GM23248 (cell line): ENCODE measurements around the gene HS3ST1. TPM values are rescaled to one million over a fixed set of nuclear protein-coding genes. Genes with fewer than 3 reads are reported as not detected.

Source experiments
- DNase-seq: peaks from one replicate; pipeline ENCODE4 v3.0.0-alpha.2; 2015
- H2AFZ ChIP-seq: fragments of 200-600 bp; sonication (generic); 2 replicates; pipeline ENCODE4 v1.6.1; 2016; ENCODE audit warnings: antibody characterized with exemption
- H3F3A ChIP-seq: fragments of 200-600 bp; sonication (generic); 2 replicates; pipeline ENCODE4 v1.6.1; 2016; ENCODE audit warnings: mild to moderate bottlenecking, antibody characterized with exemption, mixed run types; ENCODE audit not compliant: insufficient read depth
- H3K27ac ChIP-seq: fragments of 200-600 bp; sonication (generic); 2 replicates; pipeline ENCODE4 v1.5.1; 2016; ENCODE audit warnings: mild to moderate bottlenecking
- H3K27me3 ChIP-seq: fragments of 200-600 bp; sonication (generic); replicated peaks from 2 replicates; pipeline ENCODE4 v1.6.1; 2016; ENCODE audit warnings: mild to moderate bottlenecking; ENCODE audit not compliant: insufficient read depth
- H3K36me3 ChIP-seq: fragments of 200-600 bp; sonication (generic); 2 replicates; pipeline ENCODE4 v1.6.1; 2016; ENCODE audit warnings: low read depth, mild to moderate bottlenecking
- H3K4me1 ChIP-seq: fragments of 200-600 bp; sonication (generic); 2 replicates; pipeline ENCODE4 v1.6.1; 2016; ENCODE audit warnings: mild to moderate bottlenecking; ENCODE audit not compliant: insufficient read depth
- H3K4me2 ChIP-seq: fragments of 200-600 bp; sonication (generic); one replicate; pipeline ENCODE4 v1.6.1; 2016; ENCODE audit warnings: mild to moderate bottlenecking; ENCODE audit not compliant: unreplicated experiment
- H3K4me3 ChIP-seq: fragments of 200-600 bp; sonication (generic); 2 replicates; pipeline ENCODE4 v1.5.1; 2016; ENCODE audit warnings: mild to moderate bottlenecking
- H3K79me2 ChIP-seq: fragments of 200-600 bp; sonication (generic); 2 replicates; pipeline ENCODE4 v1.6.1; 2016; ENCODE audit warnings: mild to moderate bottlenecking; ENCODE audit not compliant: insufficient read depth
- H3K9ac ChIP-seq: fragments of 200-600 bp; sonication (generic); 2 replicates; pipeline ENCODE4 v1.6.1; 2016; ENCODE audit warnings: mild to moderate bottlenecking
- H3K9me2 ChIP-seq: fragments of 200-600 bp; sonication (generic); 2 replicates; pipeline ENCODE4 v1.6.1; 2016; ENCODE audit warnings: mixed run types, mild to moderate bottlenecking, moderate library complexity; ENCODE audit not compliant: insufficient read depth
- H3K9me3 ChIP-seq: fragments of 200-600 bp; sonication (generic); one replicate; pipeline ENCODE4 v1.6.1; 2017; ENCODE audit warnings: low read depth
- H4K20me1 ChIP-seq: fragments of 200-600 bp; sonication (generic); 2 replicates; pipeline ENCODE4 v1.6.0; 2016; ENCODE audit not compliant: insufficient read depth
- EZH2 ChIP-seq: fragments of 200-600 bp; sonication (generic); IDR thresholded peaks from 2 replicates; pipeline ENCODE4 v1.6.1; 2018; ENCODE audit warnings: antibody characterized with exemption, mild to moderate bottlenecking; ENCODE audit not compliant: insufficient read depth, poor library complexity, severe bottlenecking
- EZH2phosphoT487 ChIP-seq: fragments of 200-600 bp; sonication (generic); IDR thresholded peaks from 2 replicates; pipeline ENCODE4 v1.6.1; 2018; ENCODE audit warnings: antibody characterized with exemption, moderate library complexity, mild to moderate bottlenecking, low read depth; ENCODE audit not compliant: insufficient read depth
- WGBS, 2 experiments: methylation state at CpG; one replicate each; pipeline ENCODE4 v1.1.6; 2015 to 2017; ENCODE audit warnings: low lambda C conversion rate in 2 of 2, low coverage in 1 of 2; ENCODE audit errors: missing lambda C conversion rate in 2 of 2; 5-methylcytosine and 5-hydroxymethylcytosine counted together
- in situ Hi-C: fragments of 300-500 bp; cut with MboI; formaldehyde crosslinking; loops from 2 replicates; pipeline ENCODE4 v1.15.0; 2020
- polyA plus RNA-seq: library from polyadenylated mRNA; unstranded; fragments of >200 nt; fragmentation: Nextera tagmentation; extraction: Ambion mirVana; gene quantifications from 2 replicates; pipeline ENCODE4 v1.2.1, GENCODE V29; 2016
- total RNA-seq: library from RNA; depleted of rRNA; stranded (reverse); fragments of >200 nt; shearing (Covaris generic); gene quantifications from 2 replicates; pipeline ENCODE4 v1.2.3, GENCODE V29; 2014

The HS3ST1 gene
- total and polyA plus RNA-seq, 2 experiments from 2014 or later, result not detected

DNA sequence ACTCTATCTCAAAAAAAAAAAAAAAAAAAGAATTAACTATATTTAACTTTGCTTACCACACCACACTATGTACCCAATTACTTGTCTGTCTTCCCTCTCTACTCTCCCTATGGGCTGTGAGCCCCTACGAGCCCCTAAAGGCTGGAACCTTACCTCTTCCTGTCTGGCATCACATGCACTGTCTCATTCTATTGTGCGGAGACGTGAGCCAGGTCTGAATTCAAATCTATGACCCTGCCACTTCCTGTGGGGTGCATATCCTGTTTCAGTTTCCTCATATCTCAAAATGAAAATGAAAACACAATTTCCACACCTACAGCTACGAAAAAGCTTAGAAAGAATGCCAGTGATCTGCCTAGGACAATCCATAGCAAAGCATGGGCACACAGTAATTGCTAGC, 42.9 kb upstream of the HS3ST1 start:
- H3K27ac ChIP-seq, result no peak overlapping the region
- no peaks in the 10 kb centered on the region for H3K79me2 ChIP-seq
- in situ Hi-C loops, result no loop called here
- H3F3A ChIP-seq, result no peaks in the 10 kb centered on the region
- H3K4me3 ChIP-seq, result no peak overlapping the region
- DNase-seq, result no peak
- H3K4me1 ChIP-seq, result no peaks in the 10 kb centered on the region
- no peak for TF ChIP-seq EZH2phosphoT487
- TF ChIP-seq EZH2, result no peak
- H3K27me3 ChIP-seq, result no peaks in the 10 kb centered on the region
- H3K36me3 ChIP-seq, result no peaks in the 10 kb centered on the region
- H3K9ac ChIP-seq, result no peak overlapping the region
- no peaks in the 10 kb centered on the region for H3K9me2 ChIP-seq
- WGBS, 2 experiments, result 31% methylated on average over 4 of the region's 4 CpGs
- H3K9me3 ChIP-seq, result no peaks in the 10 kb centered on the region
- H4K20me1 ChIP-seq, result no peaks in the 10 kb centered on the region
- H3K4me2 ChIP-seq, result no peak overlapping the region
- H2AFZ ChIP-seq, result no peak overlapping the region

GRCh38 chr4:11471046-11471441, 42.4 kb upstream of the HS3ST1 start:
- no peaks in the 10 kb centered on the region for H4K20me1 ChIP-seq
- no peaks in the 10 kb centered on the region for H3K79me2 ChIP-seq
- H3K4me1 ChIP-seq, result no peaks in the 10 kb centered on the region
- no peaks in the 10 kb centered on the region for H3K36me3 ChIP-seq
- no peak overlapping the region for H3K27ac ChIP-seq
- H3K9me2 ChIP-seq, result no peaks in the 10 kb centered on the region
- no peak overlapping the region for H2AFZ ChIP-seq
- H3F3A ChIP-seq, result no peaks in the 10 kb centered on the region
- no peak overlapping the region for H3K4me3 ChIP-seq
- no peak overlapping the region for H3K9ac ChIP-seq
- TF ChIP-seq EZH2phosphoT487 (no peak), EZH2 (no peak)
- 4 to 14% methylated on average over 3 of the region's 3 CpGs for WGBS, 2 experiments
- in situ Hi-C loops, result no loop called here
- no peaks in the 10 kb centered on the region for H3K27me3 ChIP-seq
- no peaks in the 10 kb centered on the region for H3K9me3 ChIP-seq
- DNase-seq, result no peak
- H3K4me2 ChIP-seq, result no peak overlapping the region

- TF ChIP-seq EZH2phosphoT487, result no peak
- no peak for TF ChIP-seq EZH2
- in situ Hi-C loops, result no loop called here
These were observed 41.8 kb upstream of the HS3ST1 start for GRCh38 chr4:11470438-11471045.

DNA sequence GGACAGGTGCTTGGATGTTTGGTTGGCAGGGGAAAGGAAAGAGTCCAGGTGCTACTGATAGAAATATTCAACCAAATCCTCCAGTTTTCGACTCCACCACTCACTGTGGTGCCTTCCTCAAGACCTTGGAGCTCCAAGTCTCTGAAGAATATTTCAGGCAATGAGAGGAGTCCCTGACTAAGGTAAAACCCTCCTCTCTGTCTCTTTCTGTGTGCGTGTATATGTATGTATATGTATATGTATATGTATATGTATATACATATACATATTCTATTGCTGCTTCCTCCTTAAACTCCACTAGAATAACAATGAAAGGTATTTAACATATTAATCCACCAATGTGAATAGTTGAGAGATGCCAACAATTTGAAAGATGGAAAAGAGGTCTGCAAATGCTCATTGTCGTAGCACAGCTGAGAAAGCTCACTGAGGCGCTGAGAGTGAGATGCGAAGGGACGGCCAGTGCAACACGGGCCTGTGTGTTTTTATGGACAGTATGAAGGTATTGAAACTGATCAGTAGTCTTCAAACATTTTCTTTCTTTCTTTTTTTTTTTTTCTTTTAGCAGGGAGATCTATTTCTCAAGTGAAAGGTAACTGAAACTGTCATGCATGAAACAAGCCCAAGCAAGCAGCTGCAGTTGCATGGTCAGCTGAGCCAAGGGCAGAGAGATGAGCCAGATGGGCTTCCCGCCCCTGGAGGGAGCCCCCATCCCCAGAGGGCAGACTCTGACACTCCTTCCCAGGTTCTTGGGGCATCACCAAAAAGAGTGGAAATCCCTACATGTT, 41.1 kb upstream of the HS3ST1 start:
- DNase-seq, result no peak
- H3K4me1 ChIP-seq, result no peaks in the 10 kb centered on the region
- H2AFZ ChIP-seq, result no peak overlapping the region
- H3K4me3 ChIP-seq, result no peak overlapping the region
- H3K36me3 ChIP-seq, result no peaks in the 10 kb centered on the region
- no peaks in the 10 kb centered on the region for H3K9me2 ChIP-seq
- WGBS, 2 experiments, result 36 to 37% methylated on average over 8 of the region's 8 CpGs
- H3K27me3 ChIP-seq, result no peaks in the 10 kb centered on the region
- H4K20me1 ChIP-seq, result no peaks in the 10 kb centered on the region
- no peaks in the 10 kb centered on the region for H3F3A ChIP-seq
- H3K79me2 ChIP-seq, result no peaks in the 10 kb centered on the region
- no peak overlapping the region for H3K4me2 ChIP-seq
- TF ChIP-seq EZH2, result no peak
- no peak for TF ChIP-seq EZH2phosphoT487
- in situ Hi-C loops, result no loop called here
- no peaks in the 10 kb centered on the region for H3K9me3 ChIP-seq
- no peak overlapping the region for H3K27ac ChIP-seq
- H3K9ac ChIP-seq, result no peak overlapping the region

More at GRCh38 chr4:11470438-11471045, 41.8 kb upstream of the HS3ST1 start:
- no peaks in the 10 kb centered on the region for H3K9me2 ChIP-seq
- no peak overlapping the region for H2AFZ ChIP-seq
- H3K27me3 ChIP-seq, result no peaks in the 10 kb centered on the region
- H3K4me3 ChIP-seq, result no peak overlapping the region
- H3K9ac ChIP-seq, result no peak overlapping the region
- WGBS, 2 experiments, result 5 to 6% methylated on average over 4 of the region's 4 CpGs
- no peaks in the 10 kb centered on the region for H3F3A ChIP-seq
- H3K4me1 ChIP-seq, result no peaks in the 10 kb centered on the region
- no peak for DNase-seq
- H3K4me2 ChIP-seq, result no peak overlapping the region
- no peaks in the 10 kb centered on the region for H3K9me3 ChIP-seq
- no peaks in the 10 kb centered on the region for H4K20me1 ChIP-seq
- H3K27ac ChIP-seq, result no peak overlapping the region
- H3K36me3 ChIP-seq, result no peaks in the 10 kb centered on the region
- no peaks in the 10 kb centered on the region for H3K79me2 ChIP-seq
